Measurements from ENCODE around the gene C16orf74. TPM values are rescaled to one million over a fixed set of nuclear protein-coding genes. Genes with fewer than 3 reads are reported as not detected.

Gene C16orf74
- total and polyA plus RNA-seq, 2 of the 13 experiments (the other 11 are each of a cell fraction or from before 2014, with no cell fraction given): 0.13 to 0.29 TPM

DNA sequence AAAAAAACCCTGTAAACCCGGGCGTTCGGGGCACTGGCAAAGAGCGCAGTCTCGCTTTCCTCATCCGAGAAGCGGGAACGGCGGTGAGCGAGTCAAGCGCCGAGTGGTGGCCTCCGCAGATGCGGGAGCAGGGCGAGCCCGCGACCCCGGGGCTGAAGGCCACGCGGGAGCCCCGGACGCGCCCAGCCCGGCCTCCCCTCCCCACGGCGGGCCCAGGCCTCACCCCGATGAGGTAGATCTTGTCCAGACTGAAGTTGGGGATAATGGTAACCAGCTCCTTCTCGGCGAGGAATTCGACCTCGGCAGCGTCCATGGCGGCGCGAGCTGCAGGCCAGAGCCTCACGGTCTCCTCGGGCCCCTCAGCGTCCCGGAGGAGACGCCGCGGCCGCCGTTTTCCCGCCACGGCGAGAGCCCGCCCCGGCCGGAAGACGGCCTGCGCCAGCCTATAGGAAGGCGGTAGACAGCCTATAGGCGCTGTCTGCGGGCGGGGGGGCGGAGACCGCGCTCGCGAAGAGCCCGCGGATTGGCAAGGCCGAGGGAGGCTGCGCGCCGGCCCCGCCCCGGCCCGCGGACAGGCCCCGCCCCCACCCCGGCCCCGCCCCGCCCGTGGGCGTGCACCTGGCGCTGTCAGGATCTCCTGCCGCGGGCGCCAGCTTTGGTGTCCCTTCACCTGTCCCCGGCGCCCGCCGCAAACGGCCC, 62.2 kb downstream of the C16orf74 start, which contains the start of gene GINS2 (continued):
- TF ChIP-seq RFXAP (CRISPR knock-in tag; IDR thresholded peaks at IDR 0.05; ENCODE audit: borderline replicate concordance): peak; percentile 93
- peak; percentile 73 for TF ChIP-seq HNRNPLL (IDR thresholded peaks at IDR 0.05; ENCODE audit: low read depth, low read length, poor library complexity, severe bottlenecking)
- TF ChIP-seq ZNF33B (CRISPR knock-in tag; IDR thresholded peaks at IDR 0.05): peak; percentile 48; the same call in 1 of the 2 replicates
- peak; percentile 42; the same call in 1 of the 2 replicates for TF ChIP-seq ARNTL (CRISPR knock-in tag; IDR thresholded peaks at IDR 0.05)
- TF ChIP-seq ZNF3 (CRISPR knock-in tag; IDR thresholded peaks at IDR 0.05): no peak
- TF ChIP-seq, protein P1, sequence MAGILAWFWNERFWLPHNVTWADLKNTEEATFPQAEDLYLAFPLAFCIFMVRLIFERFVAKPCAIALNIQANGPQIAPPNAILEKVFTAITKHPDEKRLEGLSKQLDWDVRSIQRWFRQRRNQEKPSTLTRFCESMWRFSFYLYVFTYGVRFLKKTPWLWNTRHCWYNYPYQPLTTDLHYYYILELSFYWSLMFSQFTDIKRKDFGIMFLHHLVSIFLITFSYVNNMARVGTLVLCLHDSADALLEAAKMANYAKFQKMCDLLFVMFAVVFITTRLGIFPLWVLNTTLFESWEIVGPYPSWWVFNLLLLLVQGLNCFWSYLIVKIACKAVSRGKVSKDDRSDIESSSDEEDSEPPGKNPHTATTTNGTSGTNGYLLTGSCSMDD (CRISPR knock-in tag; IDR thresholded peaks at IDR 0.05): peak; percentile 81; the same call in 1 of the 2 replicates
- no peak; the same call in 1 of the 2 replicates for TF ChIP-seq ZNF264 (CRISPR knock-in tag; IDR thresholded peaks at IDR 0.05)
- no peak for TF ChIP-seq PLRG1 (conservative IDR thresholded peaks at IDR 0.05)
- peak; percentile 32; the same call in 1 of the 2 replicates for TF ChIP-seq NFE2L1 (CRISPR knock-in tag; IDR thresholded peaks at IDR 0.05; ENCODE audit: borderline replicate concordance)
- TF ChIP-seq, protein P2, sequence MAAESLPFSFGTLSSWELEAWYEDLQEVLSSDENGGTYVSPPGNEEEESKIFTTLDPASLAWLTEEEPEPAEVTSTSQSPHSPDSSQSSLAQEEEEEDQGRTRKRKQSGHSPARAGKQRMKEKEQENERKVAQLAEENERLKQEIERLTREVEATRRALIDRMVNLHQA (CRISPR knock-in tag; IDR thresholded peaks at IDR 0.05): no peak
- TF ChIP-seq, protein P3, sequence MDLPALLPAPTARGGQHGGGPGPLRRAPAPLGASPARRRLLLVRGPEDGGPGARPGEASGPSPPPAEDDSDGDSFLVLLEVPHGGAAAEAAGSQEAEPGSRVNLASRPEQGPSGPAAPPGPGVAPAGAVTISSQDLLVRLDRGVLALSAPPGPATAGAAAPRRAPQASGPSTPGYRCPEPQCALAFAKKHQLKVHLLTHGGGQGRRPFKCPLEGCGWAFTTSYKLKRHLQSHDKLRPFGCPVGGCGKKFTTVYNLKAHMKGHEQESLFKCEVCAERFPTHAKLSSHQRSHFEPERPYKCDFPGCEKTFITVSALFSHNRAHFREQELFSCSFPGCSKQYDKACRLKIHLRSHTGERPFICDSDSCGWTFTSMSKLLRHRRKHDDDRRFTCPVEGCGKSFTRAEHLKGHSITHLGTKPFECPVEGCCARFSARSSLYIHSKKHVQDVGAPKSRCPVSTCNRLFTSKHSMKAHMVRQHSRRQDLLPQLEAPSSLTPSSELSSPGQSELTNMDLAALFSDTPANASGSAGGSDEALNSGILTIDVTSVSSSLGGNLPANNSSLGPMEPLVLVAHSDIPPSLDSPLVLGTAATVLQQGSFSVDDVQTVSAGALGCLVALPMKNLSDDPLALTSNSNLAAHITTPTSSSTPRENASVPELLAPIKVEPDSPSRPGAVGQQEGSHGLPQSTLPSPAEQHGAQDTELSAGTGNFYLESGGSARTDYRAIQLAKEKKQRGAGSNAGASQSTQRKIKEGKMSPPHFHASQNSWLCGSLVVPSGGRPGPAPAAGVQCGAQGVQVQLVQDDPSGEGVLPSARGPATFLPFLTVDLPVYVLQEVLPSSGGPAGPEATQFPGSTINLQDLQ (CRISPR knock-in tag; IDR thresholded peaks at IDR 0.05): no peak
- peak; percentile 88 for TF ChIP-seq ZNF772 (CRISPR knock-in tag; IDR thresholded peaks at IDR 0.05)
- TF ChIP-seq, protein P4, sequence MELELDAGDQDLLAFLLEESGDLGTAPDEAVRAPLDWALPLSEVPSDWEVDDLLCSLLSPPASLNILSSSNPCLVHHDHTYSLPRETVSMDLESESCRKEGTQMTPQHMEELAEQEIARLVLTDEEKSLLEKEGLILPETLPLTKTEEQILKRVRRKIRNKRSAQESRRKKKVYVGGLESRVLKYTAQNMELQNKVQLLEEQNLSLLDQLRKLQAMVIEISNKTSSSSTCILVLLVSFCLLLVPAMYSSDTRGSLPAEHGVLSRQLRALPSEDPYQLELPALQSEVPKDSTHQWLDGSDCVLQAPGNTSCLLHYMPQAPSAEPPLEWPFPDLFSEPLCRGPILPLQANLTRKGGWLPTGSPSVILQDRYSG (CRISPR knock-in tag; IDR thresholded peaks at IDR 0.05): peak; percentile 91; the same call in 1 of the 2 replicates
- peak; percentile 30; the same call in 1 of the 2 replicates for TF ChIP-seq ZNF567 (CRISPR knock-in tag; IDR thresholded peaks at IDR 0.05; ENCODE audit: borderline replicate concordance)
- TF ChIP-seq, protein P5, sequence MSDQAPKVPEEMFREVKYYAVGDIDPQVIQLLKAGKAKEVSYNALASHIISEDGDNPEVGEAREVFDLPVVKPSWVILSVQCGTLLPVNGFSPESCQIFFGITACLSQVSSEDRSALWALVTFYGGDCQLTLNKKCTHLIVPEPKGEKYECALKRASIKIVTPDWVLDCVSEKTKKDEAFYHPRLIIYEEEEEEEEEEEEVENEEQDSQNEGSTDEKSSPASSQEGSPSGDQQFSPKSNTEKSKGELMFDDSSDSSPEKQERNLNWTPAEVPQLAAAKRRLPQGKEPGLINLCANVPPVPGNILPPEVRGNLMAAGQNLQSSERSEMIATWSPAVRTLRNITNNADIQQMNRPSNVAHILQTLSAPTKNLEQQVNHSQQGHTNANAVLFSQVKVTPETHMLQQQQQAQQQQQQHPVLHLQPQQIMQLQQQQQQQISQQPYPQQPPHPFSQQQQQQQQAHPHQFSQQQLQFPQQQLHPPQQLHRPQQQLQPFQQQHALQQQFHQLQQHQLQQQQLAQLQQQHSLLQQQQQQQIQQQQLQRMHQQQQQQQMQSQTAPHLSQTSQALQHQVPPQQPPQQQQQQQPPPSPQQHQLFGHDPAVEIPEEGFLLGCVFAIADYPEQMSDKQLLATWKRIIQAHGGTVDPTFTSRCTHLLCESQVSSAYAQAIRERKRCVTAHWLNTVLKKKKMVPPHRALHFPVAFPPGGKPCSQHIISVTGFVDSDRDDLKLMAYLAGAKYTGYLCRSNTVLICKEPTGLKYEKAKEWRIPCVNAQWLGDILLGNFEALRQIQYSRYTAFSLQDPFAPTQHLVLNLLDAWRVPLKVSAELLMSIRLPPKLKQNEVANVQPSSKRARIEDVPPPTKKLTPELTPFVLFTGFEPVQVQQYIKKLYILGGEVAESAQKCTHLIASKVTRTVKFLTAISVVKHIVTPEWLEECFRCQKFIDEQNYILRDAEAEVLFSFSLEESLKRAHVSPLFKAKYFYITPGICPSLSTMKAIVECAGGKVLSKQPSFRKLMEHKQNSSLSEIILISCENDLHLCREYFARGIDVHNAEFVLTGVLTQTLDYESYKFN (CRISPR knock-in tag; conservative IDR thresholded peaks at IDR 0.05): 0 out of 2 replicates have a peak, but pooled peaks have one; percentile 32
- peak; percentile 83 for TF ChIP-seq ZFAT (CRISPR knock-in tag; conservative IDR thresholded peaks at IDR 0.05)
- TF ChIP-seq SRSF1 (optimal IDR thresholded peaks at IDR 0.05; ENCODE audit: low read depth, low read length): no peak
- no peak for TF ChIP-seq AKAP8 (CRISPR knock-in tag; IDR thresholded peaks at IDR 0.05)
- no peak for TF ChIP-seq SETDB1 (CRISPR knock-in tag; IDR thresholded peaks at IDR 0.05; ENCODE audit: borderline replicate concordance)
